A673 (cell line): Measurements from ENCODE around the gene PKNOX2. TPM values are rescaled to one million over a fixed set of nuclear protein-coding genes. Genes with fewer than 3 reads are reported as not detected.

ENCODE experiments used
- BruUV-seq: library from RNA; stranded (reverse); fragments of 400-500 nt; replicated peaks from 2 replicates; lab custom pipeline; 2021; lab: Mats Ljungman, UMichigan
- CTCF ChIA-PET: fragments of 300-600 bp; sonication (Branson Sonifier 250); formaldehyde crosslinking; loops from one replicate; lab custom pipeline; 2022; ENCODE audit warnings: antibody characterized with exemption; lab: Charles Lee
- POLR2A ChIA-PET: fragments of 300-600 bp; sonication (Branson Sonifier 250); formaldehyde crosslinking; loops from one replicate; lab custom pipeline; 2022; ENCODE audit warnings: antibody characterized with exemption; ENCODE audit not compliant: low non-redundant PET; lab: Charles Lee
- DNase-seq: peaks from one replicate; pipeline ENCODE4 v3.0.0-alpha.2; 2015; ENCODE audit warnings: low spot score
- H3K27ac ChIP-seq: fragments of 200-600 bp; sonication (generic); 2 replicates; pipeline ENCODE4 v1.5.1; 2016; ENCODE audit warnings: mixed run types, low read depth, mild to moderate bottlenecking, mixed read lengths, antibody characterized with exemption, low read length; ENCODE audit not compliant: poor library complexity, severe bottlenecking
- H3K27me3 ChIP-seq: fragments of 200-600 bp; sonication (generic); replicated peaks from 2 replicates; pipeline ENCODE4 v1.6.1; 2017; ENCODE audit warnings: mixed run types, low read depth, mild to moderate bottlenecking, mixed read lengths, antibody characterized with exemption, low read length; ENCODE audit not compliant: insufficient read depth, poor library complexity
- H3K36me3 ChIP-seq: fragments of 200-600 bp; sonication (generic); 2 replicates; pipeline ENCODE4 v1.6.1; 2016; ENCODE audit warnings: mixed run types, mild to moderate bottlenecking, mixed read lengths, antibody characterized with exemption, low read length; ENCODE audit not compliant: insufficient read depth, poor library complexity, severe bottlenecking
- H3K4me1 ChIP-seq: fragments of 200-600 bp; sonication (generic); 2 replicates; pipeline ENCODE4 v1.6.1; 2017; ENCODE audit warnings: mixed run types, mild to moderate bottlenecking, mixed read lengths, antibody characterized with exemption, low read length; ENCODE audit not compliant: insufficient read depth, poor library complexity, severe bottlenecking
- H3K4me3 ChIP-seq: fragments of 200-600 bp; sonication (generic); 2 replicates; pipeline ENCODE4 v1.5.1; 2016; ENCODE audit warnings: low read depth, mixed run types, mild to moderate bottlenecking, mixed read lengths, low read length; ENCODE audit not compliant: poor library complexity, severe bottlenecking
- H3K9me3 ChIP-seq: fragments of 200-600 bp; sonication (generic); 2 replicates; pipeline ENCODE4 v1.6.1; 2016; ENCODE audit warnings: mixed run types, low read depth, mild to moderate bottlenecking, mixed read lengths, antibody characterized with exemption, low read length; ENCODE audit not compliant: poor library complexity, severe bottlenecking
- EZH2 ChIP-seq: fragments of 200-600 bp; sonication (generic); IDR thresholded peaks from 2 replicates; pipeline ENCODE4 v1.6.1; 2017; ENCODE audit warnings: borderline replicate concordance, low read depth, mild to moderate bottlenecking, mixed read lengths, antibody characterized with exemption, low read length; ENCODE audit not compliant: poor library complexity, severe bottlenecking
- intact Hi-C: fragments of 100-400 bp; cut with micrococcal nuclease; formaldehyde crosslinking; loops from one replicate; pipeline ENCODE4 v1.10.0; 2022; ENCODE audit not compliant: unreplicated experiment
- total RNA-seq: library from RNA; stranded (reverse); gene quantifications from 2 replicates; pipeline ENCODE4 v1.2.3, GENCODE V29; 2021
- TF ChIP-seq, protein P1 (sequence below): fragments of 300-800, 200-600 bp; sonication (generic); conservative IDR thresholded peaks from 2 replicates; pipeline ENCODE4 v1.5.1; 2017; ENCODE audit warnings: low read depth, mild to moderate bottlenecking, antibody characterized with exemption, low read length, moderate library complexity, mixed read lengths

Gene PKNOX2
- total RNA-seq, 1 experiment from 2014 or later: 1.1 TPM

DNA sequence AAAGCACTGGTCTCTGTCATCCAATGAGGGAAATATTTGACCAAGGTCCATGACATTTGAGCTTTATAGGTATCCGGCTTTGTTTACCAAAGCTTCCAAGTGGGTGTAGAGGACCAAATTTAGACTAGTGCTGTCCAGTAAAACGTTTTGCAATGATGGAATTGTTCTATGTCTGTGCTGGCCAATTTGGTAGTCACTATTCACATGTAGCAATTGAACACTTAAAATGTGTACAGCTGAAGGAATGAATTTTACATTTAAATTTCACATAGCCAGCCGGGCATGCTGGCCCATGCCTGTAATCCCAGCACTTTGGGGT is 118.0 kb downstream of the PKNOX2 start:
- POLR2A ChIA-PET: no interaction called here
- no peaks in the 10 kb centered on the region for H3K9me3 ChIP-seq
- DNase-seq: no peak
- no peak overlapping the region for H3K27ac ChIP-seq
- no TSS peak for BruUV-seq
- CTCF ChIA-PET: no interaction called here
- H3K4me1 ChIP-seq: no peaks in the 10 kb centered on the region
- intact Hi-C loops: no loop called here
- no peak for TF ChIP-seq EZH2
- TF ChIP-seq, protein P1, sequence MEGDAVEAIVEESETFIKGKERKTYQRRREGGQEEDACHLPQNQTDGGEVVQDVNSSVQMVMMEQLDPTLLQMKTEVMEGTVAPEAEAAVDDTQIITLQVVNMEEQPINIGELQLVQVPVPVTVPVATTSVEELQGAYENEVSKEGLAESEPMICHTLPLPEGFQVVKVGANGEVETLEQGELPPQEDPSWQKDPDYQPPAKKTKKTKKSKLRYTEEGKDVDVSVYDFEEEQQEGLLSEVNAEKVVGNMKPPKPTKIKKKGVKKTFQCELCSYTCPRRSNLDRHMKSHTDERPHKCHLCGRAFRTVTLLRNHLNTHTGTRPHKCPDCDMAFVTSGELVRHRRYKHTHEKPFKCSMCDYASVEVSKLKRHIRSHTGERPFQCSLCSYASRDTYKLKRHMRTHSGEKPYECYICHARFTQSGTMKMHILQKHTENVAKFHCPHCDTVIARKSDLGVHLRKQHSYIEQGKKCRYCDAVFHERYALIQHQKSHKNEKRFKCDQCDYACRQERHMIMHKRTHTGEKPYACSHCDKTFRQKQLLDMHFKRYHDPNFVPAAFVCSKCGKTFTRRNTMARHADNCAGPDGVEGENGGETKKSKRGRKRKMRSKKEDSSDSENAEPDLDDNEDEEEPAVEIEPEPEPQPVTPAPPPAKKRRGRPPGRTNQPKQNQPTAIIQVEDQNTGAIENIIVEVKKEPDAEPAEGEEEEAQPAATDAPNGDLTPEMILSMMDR: no peak
- no peak overlapping the region for H3K4me3 ChIP-seq
- no peaks in the 10 kb centered on the region for H3K36me3 ChIP-seq
- no peaks in the 10 kb centered on the region for H3K27me3 ChIP-seq

GRCh38 chr11:125284245-125284850 is 119.8 kb downstream of the PKNOX2 start:
- POLR2A ChIA-PET: no interaction called here
- TF ChIP-seq EZH2: no peak
- TF ChIP-seq, protein P1: no peak
- intact Hi-C loops: no loop called here
- Histone ChIP-seq H3K4me3 (no peak overlapping the region), H3K27me3 (no peaks in the 10 kb centered on the region), H3K36me3 (no peaks in the 10 kb centered on the region), H3K4me1 (no peaks in the 10 kb centered on the region), H3K9me3 (no peaks in the 10 kb centered on the region), H3K27ac (no peak overlapping the region)
- BruUV-seq: no TSS peak
- DNase-seq: no peak
- CTCF ChIA-PET: no interaction called here

GRCh38 chr11:125285844-125286243 is 121.3 kb downstream of the PKNOX2 start:
- Histone ChIP-seq H3K27me3 (no peaks in the 10 kb centered on the region), H3K36me3 (no peaks in the 10 kb centered on the region), H3K4me1 (no peaks in the 10 kb centered on the region), H3K27ac (no peak overlapping the region), H3K4me3 (no peak overlapping the region), H3K9me3 (no peaks in the 10 kb centered on the region)
- intact Hi-C loops: no loop called here
- no peak for DNase-seq
- no TSS peak for BruUV-seq
- TF ChIP-seq, protein P1: no peak
- TF ChIP-seq EZH2: no peak
- POLR2A ChIA-PET: no interaction called here
- CTCF ChIA-PET: no interaction called here
